Measurements from ENCODE around the gene DLG2.

The DLG2 gene

DNA sequence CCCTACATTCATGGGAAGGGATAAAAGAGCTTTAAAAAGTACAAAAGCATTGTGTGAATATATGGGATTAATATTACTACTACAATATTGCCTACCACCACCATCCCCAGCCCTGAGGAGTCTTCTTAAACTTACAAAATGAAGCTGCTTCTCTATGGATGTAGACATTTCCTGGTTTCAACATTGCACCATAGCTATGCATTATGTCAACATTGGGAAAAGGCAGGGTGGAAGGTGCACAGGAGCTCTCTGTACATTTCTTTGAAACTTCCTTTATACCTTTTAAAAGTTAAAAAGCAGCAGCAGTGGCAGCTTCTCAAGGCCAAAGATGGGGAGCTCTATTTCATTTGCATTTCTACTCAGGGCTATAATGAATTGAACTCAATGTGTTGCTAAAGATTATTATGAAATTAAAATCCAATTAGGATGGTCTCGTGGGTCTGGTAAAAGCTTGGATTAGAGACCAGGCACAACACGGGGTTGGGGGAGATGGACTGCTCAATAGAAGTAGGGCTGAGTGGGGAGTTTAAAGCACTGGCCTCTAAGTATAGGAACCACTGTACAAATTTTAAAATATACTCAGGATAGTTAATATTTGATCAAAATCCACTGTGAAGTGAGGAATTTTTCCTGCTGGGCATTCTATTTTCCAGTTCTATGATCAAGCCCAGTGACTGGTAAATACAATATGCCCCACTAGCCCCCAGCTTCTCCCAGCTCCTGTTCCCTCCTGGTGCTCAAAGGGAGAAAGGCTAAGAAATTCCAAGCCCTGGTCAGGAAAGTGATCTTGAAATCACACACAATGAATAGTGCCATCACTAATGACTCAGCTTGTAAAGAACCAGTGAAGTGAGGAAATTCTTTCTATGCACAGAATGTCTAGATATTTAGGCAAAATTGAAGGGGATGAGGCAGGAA, 1978.3 kb downstream of the DLG2 start:
- no peak for DNase-seq (ENCODE audit: low spot score)

DNA sequence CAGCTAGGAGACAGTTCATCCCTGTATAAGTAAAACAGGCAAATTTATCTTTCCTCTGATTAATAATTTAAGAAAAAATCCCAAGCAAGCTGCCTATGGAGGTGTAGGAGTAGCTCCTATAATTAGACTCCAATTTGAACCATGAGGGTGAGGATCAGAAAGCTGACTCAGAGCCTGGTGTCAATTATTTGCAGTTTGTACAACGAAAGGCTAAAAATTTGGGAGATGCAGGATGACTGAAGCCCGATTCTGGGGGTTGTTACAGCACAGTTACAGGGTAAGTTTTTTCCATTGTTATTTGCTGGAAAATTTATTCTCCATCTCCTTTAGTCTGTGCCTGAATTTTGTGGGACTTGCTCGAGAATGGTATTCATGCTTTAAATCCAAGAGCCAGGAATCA, 1981.6 kb downstream of the DLG2 start:
- no peak for DNase-seq (ENCODE audit: low spot score)

DNA sequence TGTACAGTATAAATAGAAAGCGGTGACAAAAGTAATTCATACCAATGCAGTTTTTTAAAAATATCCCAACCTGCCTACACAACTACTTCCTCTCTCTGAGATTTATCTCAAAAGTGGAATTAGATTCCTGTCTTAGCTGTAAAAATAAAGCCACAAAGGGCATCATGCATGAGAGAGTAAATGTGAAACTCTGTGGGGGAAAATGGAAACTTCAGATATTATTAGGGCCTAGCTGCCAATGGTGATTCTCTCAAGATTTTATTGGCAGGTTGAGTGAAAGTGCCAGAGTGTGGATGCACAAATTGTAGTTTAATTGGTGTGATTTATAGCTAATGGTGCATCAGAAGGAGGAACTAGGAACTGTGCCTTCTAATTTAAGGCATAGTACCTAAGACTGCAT, 1984.0 kb downstream of the DLG2 start:
- no peak for DNase-seq (ENCODE audit: low spot score)

DNA sequence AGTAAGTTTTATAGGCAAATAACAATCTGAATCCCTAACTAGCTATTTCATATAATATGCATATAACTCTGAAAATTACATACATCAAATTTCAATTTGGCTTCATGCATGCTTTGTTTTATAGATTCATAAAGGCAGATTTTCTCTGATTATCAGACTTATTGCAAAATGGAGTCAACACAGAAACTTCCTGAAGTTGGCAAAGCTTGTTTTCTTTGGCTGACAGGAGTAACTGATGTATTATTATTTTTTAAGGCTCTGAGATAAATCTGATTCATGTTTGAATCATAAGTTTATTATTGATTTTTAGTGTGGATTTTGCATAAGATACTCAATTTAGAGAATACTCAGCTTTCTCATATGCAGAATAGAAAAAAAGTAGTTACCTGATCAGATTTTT, 1984.6 kb downstream of the DLG2 start:
- no peak for DNase-seq (ENCODE audit: low spot score)

DNA sequence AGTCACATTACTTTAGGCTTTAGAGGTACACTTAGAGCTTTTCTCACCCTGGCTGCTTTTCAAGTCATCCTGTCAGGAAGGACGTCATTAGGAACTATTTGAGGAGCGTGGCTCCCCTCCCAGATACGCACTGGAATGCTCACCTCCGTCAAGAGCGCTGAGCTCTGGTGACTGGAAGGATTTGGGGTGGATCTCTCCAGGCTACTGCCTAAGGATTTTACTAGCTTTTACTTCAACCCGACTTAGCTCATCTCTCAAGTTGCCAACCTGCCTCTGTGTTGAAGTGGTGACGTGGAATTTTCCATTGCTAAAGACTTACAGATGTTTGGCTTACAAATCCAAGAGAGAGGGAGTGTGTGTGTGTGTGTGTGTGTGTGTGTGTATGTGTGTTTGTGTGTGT, 1985.6 kb downstream of the DLG2 start:
- no peak for DNase-seq (ENCODE audit: low spot score)

DNA sequence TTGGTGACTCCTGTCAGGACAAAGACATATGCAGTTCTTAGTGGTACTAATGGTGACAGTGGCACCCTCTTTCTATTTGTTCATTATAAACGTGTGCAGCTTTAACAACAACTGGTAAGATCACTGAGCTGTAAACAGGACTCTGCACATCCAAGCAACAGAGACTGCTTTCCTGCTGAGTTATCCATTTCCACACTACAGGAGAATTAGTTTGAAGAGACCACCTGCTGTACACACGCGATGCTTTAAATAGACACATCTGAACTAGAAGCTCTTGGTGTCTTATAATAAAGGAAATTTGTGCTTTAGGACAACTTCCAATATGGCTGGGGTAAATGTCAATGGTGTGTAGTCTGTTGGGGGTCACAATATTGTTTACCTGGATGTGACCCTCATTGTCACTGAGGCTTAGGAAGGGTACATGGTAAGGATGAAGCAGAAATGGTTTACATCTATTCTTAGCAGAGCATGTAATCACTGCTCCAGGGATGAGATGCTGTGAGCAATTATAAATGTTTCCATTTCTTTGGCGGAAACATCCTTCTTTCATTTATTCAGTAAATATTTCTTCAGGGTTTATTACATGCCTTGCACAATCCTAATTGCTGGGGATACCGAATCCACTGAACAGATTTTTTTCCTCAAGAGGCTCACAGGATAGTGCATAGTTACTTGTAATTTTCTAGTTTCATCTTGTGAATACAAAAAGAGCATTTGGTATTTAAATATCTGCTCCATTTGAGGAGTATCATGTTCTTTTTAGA, 1987.0 kb downstream of the DLG2 start:
- DNase-seq (ENCODE audit: low spot score): no peak

DNA sequence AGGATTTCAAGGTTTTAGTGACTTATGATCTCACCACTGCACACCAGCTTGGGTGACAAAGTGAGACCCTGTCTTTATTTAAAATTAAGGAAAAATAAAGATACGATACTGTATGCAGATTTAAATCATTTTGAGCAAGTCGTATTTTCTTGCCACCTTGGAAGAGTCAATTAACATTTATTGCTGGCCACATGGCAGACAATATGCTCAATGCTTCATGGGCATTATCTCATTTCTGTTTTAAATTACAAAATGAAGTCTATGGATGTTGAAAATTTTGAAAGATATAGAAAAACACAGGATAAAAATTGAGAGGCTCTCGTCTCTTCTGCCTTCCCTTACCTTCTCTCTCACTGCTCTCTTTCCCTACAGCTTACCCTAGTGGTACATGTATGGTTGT, 1992.0 kb downstream of the DLG2 start:
- no peak for DNase-seq (ENCODE audit: low spot score)

DNA sequence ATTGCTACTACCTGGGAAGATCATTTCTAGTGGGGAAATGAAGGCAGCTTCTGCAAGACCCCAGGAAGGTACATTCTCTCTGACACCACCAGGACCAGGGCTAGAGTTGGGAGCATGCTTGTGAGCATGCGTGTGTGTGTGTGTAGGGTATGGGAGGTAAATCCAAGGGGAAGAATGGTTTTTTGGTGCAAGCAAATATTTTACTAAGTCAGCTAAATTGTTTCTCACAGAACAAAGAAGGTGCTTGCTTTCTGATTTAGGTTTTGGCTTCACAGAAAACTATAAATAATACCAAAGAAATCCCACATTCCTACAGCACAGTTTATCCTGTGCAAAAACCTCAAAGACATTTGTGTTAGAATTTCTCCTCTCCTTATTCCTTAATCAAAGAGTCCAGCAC, 1996.9 kb downstream of the DLG2 start:
- DNase-seq (ENCODE audit: low spot score): no peak

DNA sequence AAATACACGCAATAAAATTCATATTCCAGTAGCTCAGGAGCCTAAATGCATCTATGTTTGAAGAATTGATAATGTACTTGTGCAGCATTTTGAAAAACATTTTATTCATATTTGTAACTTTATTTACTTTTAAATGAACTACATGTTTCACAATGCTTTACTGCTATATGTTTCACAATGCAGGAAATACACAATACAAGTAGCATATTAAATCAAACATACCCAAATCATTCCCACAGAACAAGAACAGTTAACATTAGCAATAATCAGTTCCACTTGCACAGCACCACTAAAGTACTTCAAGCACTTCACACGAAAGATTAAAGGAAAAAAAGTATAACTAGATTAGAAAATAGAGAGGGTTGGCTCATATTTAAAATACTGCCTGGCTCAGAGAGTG, 1997.4 kb downstream of the DLG2 start:
- no peak for DNase-seq (ENCODE audit: low spot score)

DNA sequence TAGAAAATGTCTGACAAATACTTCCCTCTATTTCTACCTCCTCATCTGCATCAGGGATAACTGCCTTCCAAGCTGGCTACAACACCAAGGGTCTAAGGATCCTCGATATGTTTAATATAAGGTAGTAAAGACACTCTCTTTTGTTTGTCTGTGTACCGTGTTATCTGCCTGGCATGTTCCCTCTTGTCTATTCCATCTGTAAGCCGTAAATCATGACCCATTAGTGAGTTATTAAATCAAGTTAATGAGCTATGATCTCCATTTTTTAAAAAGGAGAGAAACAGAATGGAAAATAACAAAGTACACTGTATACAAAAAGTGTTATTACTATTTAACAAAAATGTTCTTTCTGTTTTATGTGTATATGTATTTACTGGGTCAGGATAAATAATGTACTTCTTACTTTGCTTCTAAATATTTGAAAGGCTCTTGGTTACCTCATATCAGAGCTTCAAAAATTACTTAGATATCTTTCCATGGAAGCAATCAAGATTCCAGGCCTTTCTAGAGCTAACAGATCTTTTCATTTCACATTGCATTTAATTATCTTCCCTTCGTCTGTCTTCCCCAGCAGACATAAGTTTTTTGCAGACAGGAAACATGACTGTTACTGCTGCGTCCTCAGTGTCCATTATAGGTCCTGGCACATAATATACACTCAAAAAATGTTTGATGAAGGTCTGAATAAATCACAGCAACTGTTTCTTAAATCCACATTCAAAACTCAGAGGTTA, 1998.4 kb downstream of the DLG2 start:
- DNase-seq (ENCODE audit: low spot score): peak; percentile 73

DNA sequence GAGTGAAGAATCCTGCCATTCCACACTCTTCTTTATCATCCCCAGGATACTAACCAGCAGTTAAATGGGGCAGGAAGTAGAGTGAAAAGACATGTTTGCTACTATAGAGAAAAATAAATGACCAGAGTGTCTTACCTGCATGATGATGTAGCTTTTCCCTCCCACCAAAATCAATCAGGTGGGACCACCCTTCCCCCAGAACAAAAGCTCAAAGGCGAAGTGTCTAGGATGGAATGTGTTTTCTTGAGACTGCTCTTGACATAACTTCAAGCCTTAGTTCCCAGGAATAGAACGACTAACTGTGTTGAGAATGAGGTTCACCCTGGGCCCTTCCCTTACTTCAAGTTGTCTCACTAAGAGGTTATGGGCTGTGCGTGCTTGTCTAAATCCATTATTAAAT, 2001.8 kb downstream of the DLG2 start:
- no peak for DNase-seq (ENCODE audit: low spot score)

DNA sequence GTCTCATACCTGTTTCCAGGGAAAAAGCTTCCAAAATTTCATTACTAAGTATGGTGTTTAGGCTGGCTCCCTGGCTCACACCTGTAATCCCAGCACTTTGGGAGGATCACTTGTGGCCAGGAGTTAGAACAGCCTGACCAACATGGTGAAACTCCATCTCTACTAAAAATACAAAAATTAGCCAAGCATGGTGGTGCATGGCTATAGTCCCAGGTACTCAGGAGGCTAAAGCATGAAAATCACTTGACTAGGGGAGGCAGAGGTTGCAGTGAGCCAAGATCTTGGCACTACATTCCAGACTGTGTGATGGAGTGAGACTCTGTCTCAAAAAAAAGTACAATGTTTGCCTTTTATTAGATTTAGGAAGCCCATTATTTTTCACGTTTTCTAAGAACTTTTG, 2009.5 kb downstream of the DLG2 start:
- no peak for DNase-seq (ENCODE audit: low spot score)

DNA sequence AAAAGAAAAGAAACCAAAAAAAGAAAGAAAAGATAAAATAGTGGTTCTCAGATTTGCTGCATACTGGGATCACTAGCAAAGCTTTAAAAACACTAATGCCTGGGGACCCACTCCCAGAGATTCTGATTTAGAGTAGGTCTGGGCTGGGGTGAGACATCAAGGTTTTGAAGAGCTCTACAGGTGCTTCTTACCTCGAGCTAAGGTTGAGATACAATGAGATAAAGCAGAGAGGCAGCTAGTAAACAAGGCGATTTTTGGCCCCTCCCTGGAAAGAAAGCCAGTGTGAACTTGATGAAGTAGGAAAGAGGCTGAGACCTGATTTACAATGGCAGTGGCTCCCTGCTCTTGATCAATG, 2013.4 kb downstream of the DLG2 start:
- no peak for DNase-seq (ENCODE audit: low spot score)

DNA sequence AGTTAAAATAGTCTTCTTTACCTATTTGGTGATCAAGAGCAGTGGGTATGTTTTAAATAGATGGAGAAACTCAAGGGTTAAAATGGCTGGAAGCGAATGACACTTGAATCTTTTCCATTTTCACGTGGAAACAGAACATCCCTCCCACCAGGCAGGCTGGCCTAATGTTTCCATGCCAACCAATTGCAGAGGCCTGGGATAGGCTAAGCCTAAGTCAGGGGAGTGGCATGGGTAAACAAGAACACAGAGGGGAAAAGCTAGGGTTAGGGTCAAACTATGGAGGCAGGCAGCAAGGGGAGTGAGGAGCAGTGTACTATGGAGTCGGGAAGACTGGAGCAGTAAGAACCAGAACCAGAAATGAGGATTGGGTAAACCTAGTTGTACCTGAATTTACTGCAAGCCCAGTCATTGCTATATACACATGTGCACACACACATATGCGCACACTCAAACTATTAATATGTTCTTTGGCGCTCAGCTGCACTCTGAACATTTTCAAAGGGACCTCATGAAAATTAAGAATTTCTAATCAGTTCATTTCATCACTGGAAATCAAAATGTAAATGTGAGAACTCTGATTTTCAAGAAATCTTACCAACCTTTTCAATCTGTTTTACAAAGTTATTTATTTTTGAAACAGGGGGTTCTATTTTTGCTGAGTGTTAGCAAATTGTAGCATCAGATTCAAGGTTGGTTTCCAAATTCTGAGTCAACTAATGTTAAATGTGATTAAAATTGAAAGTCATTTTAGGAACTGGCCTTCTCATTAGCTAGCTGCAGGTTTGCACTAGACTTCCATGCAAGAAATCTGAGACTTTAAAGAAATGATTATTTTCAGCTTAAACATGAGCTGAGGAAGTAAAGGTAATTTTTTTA, 2014.0 kb downstream of the DLG2 start:
- peak; percentile 80 for DNase-seq (ENCODE audit: low spot score)

DNA sequence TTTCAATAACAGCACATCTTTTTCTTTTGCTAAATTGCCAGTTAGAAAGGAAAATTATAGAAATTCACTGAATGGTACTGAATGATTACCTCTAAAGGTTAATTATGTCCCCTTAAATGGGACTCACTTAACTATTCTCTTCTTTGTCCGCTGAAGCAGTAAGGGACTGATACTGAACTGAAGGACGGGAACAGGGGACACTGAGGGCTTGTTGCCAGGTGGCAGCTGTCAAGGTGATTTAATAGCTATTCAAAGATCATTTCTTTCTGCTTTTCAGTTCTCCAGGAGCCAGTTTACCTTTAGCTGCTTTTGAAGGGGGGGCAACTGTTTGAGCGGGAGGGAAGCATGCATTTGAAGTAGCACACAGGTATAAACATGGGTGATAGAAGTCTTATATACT, 2015.5 kb downstream of the DLG2 start:
- DNase-seq (ENCODE audit: low spot score): no peak

DNA sequence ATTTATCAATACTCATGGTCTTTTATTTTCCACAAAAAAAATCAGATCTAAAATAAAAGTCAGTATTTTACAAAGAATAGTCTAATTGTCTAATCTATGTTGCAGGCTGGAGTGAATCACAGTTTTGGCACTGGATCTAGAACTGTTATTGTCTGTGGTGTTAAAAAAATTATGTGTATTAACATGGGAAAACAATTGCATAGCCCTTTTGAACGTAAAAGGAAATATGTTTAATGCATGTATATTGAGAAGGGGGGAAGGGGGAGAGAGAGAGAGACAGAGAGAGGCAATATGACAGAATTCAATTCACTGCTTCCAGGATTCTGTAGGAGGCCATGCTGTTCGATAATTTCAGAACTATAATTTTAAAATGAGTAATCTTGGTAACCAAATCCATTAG, 2016.1 kb downstream of the DLG2 start:
- DNase-seq (ENCODE audit: low spot score): no peak

DNA sequence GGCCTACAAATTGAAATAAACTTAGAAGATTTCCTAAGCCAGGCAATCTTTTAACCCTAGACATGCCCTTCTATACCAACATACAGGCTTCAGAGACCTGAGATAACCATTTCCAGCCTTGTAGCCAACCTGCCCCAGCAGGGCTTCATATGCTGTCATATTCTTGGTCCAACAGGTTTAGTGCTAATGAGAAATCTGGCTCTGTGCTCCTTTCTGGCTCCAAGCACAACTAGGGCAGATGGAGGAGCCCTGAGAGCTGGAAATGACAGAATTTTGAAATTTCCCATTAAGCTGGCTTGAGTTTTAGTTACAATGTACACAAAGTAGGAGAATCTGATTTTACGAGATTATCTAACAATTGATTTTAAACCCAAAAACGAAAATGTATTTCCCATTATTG, 2018.0 kb downstream of the DLG2 start:
- DNase-seq (ENCODE audit: low spot score): no peak

DNA sequence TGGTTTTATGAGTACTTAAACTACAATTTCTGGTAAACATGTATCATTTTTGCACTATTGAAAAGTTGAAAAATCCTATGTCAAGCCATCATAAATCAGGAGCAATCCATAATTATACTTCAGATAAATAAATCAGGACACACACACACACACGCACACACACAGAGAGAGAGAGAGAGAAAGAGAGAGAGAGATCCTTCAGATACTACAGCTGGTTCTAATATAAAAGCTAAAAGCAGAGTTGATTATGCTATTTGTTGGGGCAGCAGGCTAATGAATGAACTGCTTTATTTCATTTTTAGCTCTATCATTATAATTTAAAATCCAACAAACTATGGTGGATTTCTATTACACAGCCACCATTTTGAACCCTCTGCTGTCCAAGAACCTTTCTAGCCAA, 2018.6 kb downstream of the DLG2 start:
- DNase-seq (ENCODE audit: low spot score): no peak

DNA sequence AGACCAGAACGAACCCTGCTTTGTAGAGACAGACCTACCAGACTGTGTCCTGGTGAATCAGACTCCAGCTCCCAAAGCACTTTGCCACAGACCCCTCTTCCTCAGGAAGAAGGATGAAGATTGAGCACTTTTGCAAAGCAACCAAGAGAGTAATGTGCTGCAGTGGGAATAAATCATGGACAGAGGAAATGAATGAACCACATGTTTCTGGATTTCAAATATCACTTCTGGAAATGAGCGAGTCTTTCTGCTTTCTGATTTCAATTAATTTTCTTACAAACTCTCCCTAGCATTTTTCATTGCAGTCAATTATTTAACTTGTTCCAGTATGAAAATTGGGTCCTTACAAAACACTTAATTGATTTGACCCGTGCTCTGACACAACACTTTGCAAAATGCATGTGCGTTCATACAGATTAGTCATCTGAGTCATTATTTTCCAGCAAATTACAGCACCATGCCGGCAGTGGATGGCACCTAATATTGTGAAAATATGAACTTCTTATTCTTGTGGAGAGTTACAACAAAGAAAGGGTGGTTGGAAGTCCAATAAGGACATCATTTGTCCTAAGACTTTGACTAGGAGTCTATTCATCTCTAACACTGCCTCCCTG, 2025.1 kb downstream of the DLG2 start:
- no peak for DNase-seq (ENCODE audit: low spot score)

DNA sequence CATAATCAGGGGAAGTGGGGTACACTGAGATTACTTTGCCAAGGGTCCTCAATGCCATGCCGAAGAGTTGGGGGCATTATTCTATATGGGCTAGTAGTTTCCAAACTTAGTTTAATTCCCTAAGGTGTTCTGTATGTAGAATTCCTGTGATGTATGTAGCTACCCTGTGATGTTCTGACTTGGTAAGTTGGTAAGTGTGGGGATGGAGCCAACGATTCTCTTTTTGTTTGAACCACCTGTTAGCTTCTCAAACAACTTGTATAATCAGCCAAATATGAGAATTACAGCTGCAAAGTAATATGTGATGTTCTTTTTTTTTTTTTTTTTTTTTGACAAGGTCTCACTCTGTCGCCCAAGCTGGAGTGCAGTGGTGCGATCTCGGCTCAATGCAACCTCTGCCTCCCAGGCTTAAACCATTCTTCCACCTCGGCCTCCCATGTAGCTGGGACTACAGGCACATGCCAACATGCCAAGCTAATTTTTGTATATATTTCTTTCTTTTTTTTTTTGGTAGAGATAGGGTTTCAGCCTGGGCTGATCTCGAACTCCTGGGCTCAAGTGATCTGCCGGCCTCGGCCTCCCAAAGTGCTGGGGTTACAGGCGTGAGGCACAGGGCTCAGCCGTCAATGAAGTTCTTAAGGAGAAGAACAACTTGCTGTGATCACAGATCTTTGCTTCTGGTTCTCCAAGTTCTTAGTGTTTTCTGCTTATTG, 2025.8 kb downstream of the DLG2 start:
- no peak for DNase-seq (ENCODE audit: low spot score)

Data from SK-N-DZ (cell line).